SK-N-MC (cell line): ENCODE data around the gene PNPO.
"Not testable (repeated sequence)": the region's sequence is repeated elsewhere in the genome, so short reads cannot be mapped to it uniquely, and the experiment has no call there.

Experiments
- DNase-seq: peaks from one replicate; pipeline ENCODE4 v3.0.0-alpha.2; 2011; ENCODE audit warnings: low read depth, low spot score
- H3K27ac ChIP-seq: fragments of 200-600 bp; sonication (generic); 2 replicates; pipeline ENCODE4 v1.5.1; 2016; ENCODE audit warnings: mixed run types
- H3K36me3 ChIP-seq: fragments of 200-600 bp; sonication (generic); 2 replicates; pipeline ENCODE4 v1.6.1; 2017; ENCODE audit warnings: antibody characterized with exemption, low read length, mixed read lengths; ENCODE audit not compliant: insufficient read depth
- H3K4me3 ChIP-seq: fragments of 200-600 bp; sonication (generic); 2 replicates; pipeline ENCODE4 v1.5.1; 2016
- H3K9ac ChIP-seq: fragments of 200-600 bp; sonication (generic); 2 replicates; pipeline ENCODE4 v1.8.0; 2017; ENCODE audit warnings: mixed run types, mixed read lengths; ENCODE audit not compliant: insufficient read length
- H3K9me3 ChIP-seq: fragments of 200-600 bp; sonication (generic); 2 replicates; pipeline ENCODE4 v1.6.1; 2017; ENCODE audit warnings: low read depth, mild to moderate bottlenecking, antibody characterized with exemption, low read length, moderate library complexity, mixed read lengths
- EZH2 ChIP-seq: fragments of 200-600 bp; sonication (generic); IDR thresholded peaks from one replicate; pipeline ENCODE4 v1.6.1; 2017; ENCODE audit warnings: antibody characterized with exemption
- FOXP2 ChIP-seq: optimal IDR thresholded peaks from 2 replicates; pipeline ENCODE3; 2011; ENCODE audit warnings: mild to moderate bottlenecking, moderate library complexity; ENCODE audit not compliant: insufficient read depth; ENCODE audit errors: extremely low read length, control extremely low read depth
- POLR2AphosphoS5 ChIP-seq: IDR thresholded peaks from 2 replicates; pipeline ENCODE4 v1.6.1; 2012; ENCODE audit warnings: mild to moderate bottlenecking, low read depth, low read length, borderline replicate concordance

PNPO gene

DNA sequence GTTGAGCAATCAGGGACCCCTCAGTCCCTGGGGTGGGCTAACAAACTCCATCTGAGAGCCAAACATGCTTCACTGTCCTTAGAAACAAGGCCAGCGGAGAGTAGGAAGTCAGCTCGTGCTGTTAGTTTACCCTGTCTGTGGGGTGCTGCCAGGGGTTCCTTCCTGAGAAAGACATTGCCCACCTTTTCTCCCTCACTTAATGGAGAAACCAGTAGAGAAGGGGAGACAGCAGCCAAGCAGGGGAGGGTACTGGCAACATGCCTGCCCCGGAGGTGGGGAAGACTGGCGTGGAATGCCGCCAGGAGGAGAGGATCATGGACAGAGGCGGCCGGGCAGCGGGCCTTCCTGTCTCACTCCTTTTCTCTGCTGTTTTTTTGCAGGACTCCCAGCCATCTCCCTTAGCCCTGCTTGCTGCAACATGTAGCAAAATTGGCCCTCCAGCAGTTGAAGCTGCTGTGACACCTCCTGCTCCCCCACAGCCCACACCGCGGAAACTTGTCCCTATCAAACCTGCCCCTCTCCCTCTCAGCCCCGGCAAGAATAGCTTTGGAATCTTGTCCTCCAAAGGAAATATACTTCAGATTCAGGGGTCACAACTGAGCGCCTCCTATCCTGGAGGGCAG, 25.5 kb upstream of the PNPO start:
- no peak for TF ChIP-seq EZH2
- no peak for TF ChIP-seq POLR2AphosphoS5
- no peak for TF ChIP-seq FOXP2
- Histone ChIP-seq H3K36me3 (no peaks in the 10 kb centered on the region), H3K27ac (no peak overlapping the region), H3K4me3 (no peak overlapping the region), H3K9me3 (no peaks in the 10 kb centered on the region), H3K9ac (no peak overlapping the region)
- no peak for DNase-seq

- TF ChIP-seq EZH2 (no peak), FOXP2 (no peak), POLR2AphosphoS5 (no peak)
- no peak overlapping the region for H3K27ac ChIP-seq
- no peaks in the 10 kb centered on the region for H3K9me3 ChIP-seq
- H3K9ac ChIP-seq: no peak overlapping the region
- DNase-seq: no peak
- no peak overlapping the region for H3K4me3 ChIP-seq
- H3K36me3 ChIP-seq: no peaks in the 10 kb centered on the region
Observed at GRCh38 chr17:47916489-47917208, 24.7 kb upstream of the PNPO start.

- TF ChIP-seq EZH2: no peak
- TF ChIP-seq POLR2AphosphoS5: no peak
- TF ChIP-seq FOXP2: no peak
- no peaks in the 10 kb centered on the region for H3K36me3 ChIP-seq
- H3K27ac ChIP-seq: no peak overlapping the region
- no peak overlapping the region for H3K4me3 ChIP-seq
- DNase-seq: no peak
- H3K9ac ChIP-seq: no peak overlapping the region
- H3K9me3 ChIP-seq: no peaks in the 10 kb centered on the region
Observed at GRCh38 chr17:47917581-47917980, 23.8 kb upstream of the PNPO start.

- Histone ChIP-seq H3K9ac (no peak overlapping the region), H3K27ac (no peak overlapping the region), H3K9me3 (no peaks in the 10 kb centered on the region), H3K4me3 (no peak overlapping the region), H3K36me3 (no peaks in the 10 kb centered on the region; the same call in 1 of the 2 replicates)
- TF ChIP-seq EZH2: no peak
- TF ChIP-seq FOXP2: no peak
- TF ChIP-seq POLR2AphosphoS5: no peak
- DNase-seq: no peak
Observed at GRCh38 chr17:47918006-47918405, 23.4 kb upstream of the PNPO start.

DNA sequence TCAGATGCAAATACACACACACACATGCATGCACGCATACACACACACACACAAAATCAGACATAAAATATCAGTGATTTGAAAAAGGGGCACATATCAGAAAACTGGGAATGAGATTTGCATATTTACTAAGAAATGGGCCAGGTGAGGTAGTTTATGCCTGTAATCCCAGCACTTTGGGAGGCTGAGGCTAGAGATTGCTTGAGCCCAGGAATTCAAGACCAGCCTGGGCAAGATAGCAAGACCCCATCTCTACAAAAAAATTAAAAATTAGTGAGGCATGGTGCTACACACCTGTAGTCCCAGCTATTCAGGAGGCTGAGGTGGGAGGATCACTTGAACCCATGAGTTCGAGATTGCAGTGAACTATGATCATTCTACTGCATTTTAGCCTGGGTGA, 22.4 kb upstream of the PNPO start:
- no peak for DNase-seq
- Histone ChIP-seq H3K9me3 (no peaks in the 10 kb centered on the region), H3K4me3 (no peak overlapping the region), H3K9ac (no peak overlapping the region), H3K36me3 (peaks cover 5% of the 10 kb centered on the region; the same call in 1 of the 2 replicates), H3K27ac (no peak overlapping the region)
- TF ChIP-seq POLR2AphosphoS5 (no peak), EZH2 (no peak), FOXP2 (no peak)

GRCh38 chr17:47919889-47920288, 21.5 kb upstream of the PNPO start:
- H3K27ac ChIP-seq, H3K4me3 ChIP-seq, H3K9ac ChIP-seq, H3K9me3 ChIP-seq, DNase-seq, H3K36me3 ChIP-seq: not testable (repeated sequence)

GRCh38 chr17:47924785-47925677, 16.3 kb upstream of the PNPO start:
- no peak for TF ChIP-seq FOXP2
- TF ChIP-seq EZH2: no peak
- no peak for DNase-seq
- Histone ChIP-seq H3K27ac (no peak overlapping the region), H3K4me3 (no peak overlapping the region), H3K36me3 (peaks cover 10% of the 10 kb centered on the region; the same call in 1 of the 2 replicates), H3K9me3 (no peaks in the 10 kb centered on the region), H3K9ac (no peak overlapping the region)

DNA sequence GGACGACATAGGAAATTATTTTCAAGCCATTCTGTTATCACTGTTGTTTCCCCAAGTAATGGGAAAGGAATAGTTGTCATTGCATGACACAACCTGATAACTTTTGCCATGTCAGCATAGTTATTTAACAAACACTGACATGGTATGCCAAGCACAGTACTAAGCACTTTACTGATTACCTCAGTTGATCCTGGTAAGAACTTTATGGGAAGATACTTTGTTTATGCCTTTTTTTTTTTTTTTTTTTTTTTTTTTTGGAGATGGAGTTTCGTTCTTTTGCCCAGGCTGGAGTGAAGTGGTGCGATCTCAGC, 15.7 kb upstream of the PNPO start:
- Histone ChIP-seq H3K9ac (no peak overlapping the region), H3K27ac (no peak overlapping the region), H3K4me3 (no peak overlapping the region), H3K36me3 (peaks cover 10% of the 10 kb centered on the region; the same call in 1 of the 2 replicates), H3K9me3 (no peaks in the 10 kb centered on the region)
- DNase-seq: no peak
- TF ChIP-seq POLR2AphosphoS5 (no peak), EZH2 (no peak), FOXP2 (no peak)
